Left ventricle myocardium superior (tissue), 1 donor: Measurements from ENCODE around the gene MGLL. TPM values are rescaled to one million over a fixed set of nuclear protein-coding genes. Genes with fewer than 3 reads are reported as not detected.
A peak's percentile ranks its signal among the peaks of the same experiment; 100 is the strongest.

Experiments used
- ATAC-seq: fragments of 200-7000 bp; cut with Tn5 transposase; one replicate; pipeline ENCODE4 v1.9.1; 2020; ENCODE audit warnings: mild to moderate bottlenecking, moderate library complexity
- DNase-seq: peaks from one replicate; pipeline ENCODE4 v3.0.0-alpha.2; 2020
- intact Hi-C: fragments of 100-400 bp; cut with micrococcal nuclease; formaldehyde crosslinking; loops from one replicate; pipeline ENCODE4 v1.11.0; 2022
- total RNA-seq: library from RNA; stranded (reverse); fragmentation: NEBNext Ultra II Directional; extraction: Animal tissue kit (Norgen Biotek cat#: 25700); gene quantifications from one replicate; pipeline ENCODE4 v1.2.1, GENCODE V29; 2021
- donor health status: DM: no; HTN: yes; CAD: no; lungs with severe emphysema.

The MGLL gene
- total RNA-seq, 1 donor from 2014 or later, result 94.3 TPM

DNA sequence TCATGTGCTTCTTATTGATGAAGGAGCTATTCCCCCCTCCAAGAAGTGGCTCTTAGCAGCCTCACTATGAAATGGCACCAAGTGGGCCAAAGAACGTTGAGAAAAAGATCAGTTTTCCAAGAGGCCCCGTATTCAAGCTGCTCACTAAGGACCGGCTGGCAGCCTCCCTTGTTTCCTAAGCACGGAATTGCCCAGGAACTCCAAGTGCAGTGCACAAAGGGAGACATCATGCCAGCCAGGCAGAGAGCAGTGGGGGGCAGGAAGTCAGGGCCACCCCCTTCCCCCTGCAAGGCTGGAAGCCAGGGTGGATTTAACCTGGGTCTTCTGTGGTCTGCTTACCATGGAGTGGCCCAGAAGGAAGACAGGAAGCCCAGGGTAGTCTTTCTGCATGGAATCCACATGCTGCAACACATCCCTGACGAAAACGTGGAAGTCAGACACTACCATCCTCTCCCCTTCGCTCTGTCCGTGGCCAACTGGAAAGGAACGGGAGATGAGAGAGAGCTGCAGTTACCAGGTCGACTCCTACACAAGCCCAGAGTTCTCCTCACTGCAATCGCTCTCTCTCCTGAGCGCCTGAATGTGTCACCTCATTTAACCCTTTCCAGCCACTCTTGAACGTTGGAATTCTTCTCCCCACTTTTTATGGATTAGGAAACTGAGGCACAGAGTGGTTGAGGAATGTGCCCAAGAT is 100.1 kb downstream of the MGLL start:
- DNase-seq (no peak), ATAC-seq (no peak)
- intact Hi-C loops, result no loop called here

DNA sequence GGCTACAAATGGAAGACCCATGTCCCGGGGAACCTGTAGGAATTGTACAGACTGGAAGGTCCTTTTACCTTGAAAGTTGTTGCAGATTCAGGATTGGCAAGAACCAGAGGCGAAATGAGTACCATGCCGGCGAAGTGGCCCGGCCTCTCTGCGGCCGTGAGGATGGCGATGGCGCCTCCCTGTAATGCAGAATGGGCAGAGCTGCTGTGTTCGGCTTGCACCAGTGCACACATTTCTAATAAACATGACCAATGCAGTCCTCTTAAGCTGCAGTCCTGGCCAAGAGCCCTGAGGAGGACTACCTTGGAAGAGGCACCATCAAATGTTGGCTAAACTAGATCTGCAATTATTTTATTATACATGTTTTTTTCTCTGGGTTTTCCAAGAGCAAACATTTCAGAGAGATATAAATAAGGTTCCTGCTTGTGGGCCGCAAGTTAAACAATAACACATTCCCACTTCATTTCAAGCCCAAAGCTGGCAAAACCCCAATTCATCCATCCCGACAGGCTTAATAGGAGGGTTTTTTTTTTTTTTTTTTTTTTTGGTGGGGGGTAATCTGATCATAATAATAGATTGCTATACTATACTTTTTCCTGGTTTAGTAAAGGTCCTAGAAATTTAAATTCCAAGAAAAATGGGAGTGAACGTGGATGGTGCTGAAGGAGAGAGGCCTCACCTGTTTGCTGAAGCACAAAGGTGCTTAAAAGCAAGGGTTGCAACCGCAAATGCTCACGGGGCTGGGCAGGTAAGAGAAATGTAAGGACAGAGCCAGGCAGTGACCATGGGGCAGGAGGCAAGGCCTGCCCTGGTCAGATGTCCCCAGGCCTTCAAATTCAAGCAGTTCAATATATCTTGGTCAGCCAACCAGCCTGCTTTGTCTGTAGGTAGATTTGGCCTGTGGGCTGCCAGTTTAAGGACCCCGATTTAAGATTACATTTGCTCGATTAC is 101.1 kb downstream of the MGLL start:
- ATAC-seq (no peak), DNase-seq (no peak)

DNA sequence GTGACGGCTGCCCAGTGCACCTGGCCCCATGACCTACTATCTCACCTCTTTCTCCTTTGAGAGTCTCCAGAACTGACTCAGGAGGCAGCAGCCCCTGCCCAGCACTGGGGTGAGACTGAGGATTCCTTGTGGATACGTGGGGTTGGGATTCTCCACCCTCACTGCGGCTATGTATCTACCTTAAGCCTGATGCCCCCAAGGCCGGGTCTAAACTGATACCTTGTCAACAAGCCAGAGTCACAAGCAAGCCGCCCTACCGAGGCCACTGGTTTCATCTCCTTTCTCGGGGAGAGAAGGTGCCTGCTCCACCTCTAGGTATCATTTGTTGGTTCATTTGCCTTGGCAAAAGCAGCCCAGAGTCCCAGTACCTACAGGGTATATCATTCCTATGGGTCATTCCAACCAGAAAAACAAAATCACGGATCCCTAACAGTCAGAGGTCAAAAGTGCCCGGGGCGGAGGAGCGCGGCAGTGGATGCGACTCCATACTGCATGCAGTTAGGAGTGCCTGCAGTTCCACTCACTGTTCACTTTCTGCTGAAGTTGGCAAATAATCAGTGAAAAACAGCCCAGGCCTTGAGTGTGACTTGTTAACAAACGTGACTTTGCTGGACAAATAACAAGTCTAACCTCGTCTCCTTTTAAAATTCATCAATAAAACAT is 102.0 kb downstream of the MGLL start:
- intact Hi-C loops, result no loop called here
- ATAC-seq (no peak), DNase-seq (no peak)

More for the DNA sequence above, 101.1 kb downstream of the MGLL start:
- intact Hi-C loops, result no loop called here

DNA sequence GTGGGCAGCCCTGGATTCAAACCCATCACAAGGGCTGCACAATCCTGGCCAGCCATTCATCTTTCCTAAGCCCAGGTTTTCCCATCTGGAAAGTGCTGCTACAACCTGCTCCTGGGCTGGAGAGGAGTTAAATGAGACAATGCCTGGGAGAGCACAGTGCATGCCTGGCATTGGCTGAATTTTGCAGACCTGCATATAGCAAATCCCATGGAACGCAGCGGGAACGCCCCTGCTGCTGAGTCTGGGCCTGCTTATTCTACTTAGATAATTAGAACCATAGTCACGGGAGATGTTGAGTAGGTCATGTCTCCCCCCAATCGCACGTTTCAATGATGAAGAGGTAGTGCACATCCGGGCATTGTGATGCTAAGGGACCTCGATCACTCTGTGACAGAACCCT is 102.9 kb downstream of the MGLL start:
- no peak for ATAC-seq
- no peak for DNase-seq
- intact Hi-C loops, result no loop called here

DNA sequence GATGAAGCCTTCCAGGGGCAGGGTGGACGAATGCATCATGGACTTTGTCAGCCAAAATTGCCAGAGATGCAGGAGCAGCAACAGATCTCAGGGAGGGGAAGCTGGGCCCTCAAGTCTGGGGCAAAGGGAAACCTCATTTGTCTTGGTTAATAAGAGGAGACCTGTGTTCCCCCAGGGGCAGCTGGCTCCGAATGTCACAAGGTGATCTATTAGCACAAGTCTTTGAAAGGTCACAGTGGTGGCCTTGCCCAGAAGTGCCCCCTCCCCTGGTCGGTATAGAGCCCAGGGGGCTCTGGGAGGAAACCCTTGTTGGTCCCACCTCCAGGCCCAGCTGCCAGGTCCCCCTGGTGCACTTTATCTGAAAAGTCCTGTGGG is 103.4 kb downstream of the MGLL start:
- DNase-seq (no peak), ATAC-seq (no peak)
- intact Hi-C loops, result no loop called here

DNA sequence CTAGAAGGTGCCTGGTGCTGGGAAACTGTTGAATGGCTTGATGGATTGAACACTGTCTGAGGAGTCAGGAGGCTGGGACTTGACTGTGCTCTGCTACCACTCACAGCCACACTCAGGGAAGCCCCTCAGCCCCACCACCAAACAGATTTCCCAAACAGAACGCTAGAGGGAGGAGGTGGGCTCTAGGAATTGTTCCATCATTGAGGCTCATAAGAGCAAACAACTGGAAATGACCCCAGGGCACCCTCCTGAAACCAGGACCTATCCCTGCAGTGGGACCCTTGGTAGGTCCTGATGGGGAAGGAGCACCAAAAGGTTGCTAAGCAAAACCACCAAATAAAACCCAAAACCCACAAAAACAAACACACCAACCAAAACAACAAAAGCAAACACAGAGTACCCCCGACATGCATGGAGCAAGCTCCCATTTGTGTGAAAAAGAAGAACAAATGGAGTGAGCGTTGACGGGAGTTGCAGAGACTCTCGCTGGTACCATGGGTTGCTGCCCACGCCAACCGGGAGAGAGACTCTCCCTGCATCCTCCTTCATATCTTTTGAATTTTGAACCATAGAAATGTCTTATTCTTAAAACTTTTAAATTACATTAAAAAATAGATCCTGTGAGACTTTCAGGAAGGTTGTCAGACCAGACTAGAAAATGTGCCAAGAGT is 103.9 kb downstream of the MGLL start:
- intact Hi-C loops, result no loop called here
- no peak for DNase-seq
- ATAC-seq, result no peak

DNA sequence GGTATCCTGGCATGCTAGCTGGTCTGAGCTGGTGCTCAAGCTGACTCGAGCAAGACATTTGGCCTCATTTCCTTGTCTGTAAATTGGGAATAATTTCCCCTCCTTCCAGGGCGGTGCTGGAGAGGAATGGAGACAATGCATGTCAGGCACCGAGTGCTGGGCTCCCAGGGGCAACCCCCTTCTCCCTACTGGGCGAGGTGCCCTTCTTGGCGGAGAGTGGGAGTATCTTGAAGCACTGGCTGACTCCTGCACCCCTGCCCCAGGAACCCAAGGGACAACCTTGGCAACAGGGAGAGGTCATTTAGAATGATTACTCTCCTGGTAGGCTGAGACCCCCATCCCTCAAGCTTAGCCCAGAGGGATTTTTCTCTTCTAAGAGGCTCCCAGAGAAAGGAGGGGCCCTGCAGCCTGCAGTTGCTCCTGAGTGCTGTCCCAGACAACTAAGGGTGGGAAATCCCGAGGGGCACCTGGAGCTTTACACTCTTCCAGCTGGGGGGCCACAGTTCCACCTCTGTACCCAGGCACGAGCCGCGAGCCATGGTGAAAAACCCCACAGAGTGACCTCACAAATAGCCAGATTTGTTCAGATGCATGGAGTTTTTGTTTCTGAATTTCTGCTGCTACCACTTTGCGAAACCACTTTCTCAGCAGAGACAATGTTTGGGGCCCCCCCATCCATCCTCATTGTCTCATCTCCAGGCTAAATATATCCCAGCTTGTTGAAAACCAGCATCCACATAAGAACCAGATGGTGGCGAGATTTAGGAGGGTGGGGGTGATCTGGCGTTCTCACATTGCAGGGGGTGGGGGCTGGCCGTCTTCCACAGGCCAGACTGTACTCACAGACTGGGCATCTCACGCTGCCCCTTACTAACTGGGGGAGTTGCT is 104.7 kb downstream of the MGLL start:
- intact Hi-C loops, result no loop called here
- DNase-seq (no peak), ATAC-seq (no peak)

DNA sequence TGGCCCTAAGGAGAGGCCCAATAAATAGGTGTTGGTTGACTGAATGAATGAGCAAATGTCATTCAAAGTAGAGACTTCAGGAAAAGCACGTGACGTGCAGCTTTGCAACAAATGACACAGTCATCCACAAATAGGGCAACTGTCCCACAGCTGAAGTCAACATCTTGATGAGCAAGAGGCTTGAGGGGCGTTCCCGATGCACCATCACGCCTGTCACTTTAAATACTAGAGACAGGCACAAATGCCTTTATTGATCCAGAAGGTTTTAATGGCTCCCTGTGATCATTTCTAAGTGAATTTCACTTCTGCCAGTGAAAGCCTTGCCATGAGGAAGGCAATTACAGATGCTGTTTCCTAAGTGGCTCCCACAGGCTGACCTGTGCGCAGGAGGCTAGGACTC is 105.9 kb downstream of the MGLL start:
- intact Hi-C loops, result no loop called here
- DNase-seq, result no peak
- no peak for ATAC-seq

DNA sequence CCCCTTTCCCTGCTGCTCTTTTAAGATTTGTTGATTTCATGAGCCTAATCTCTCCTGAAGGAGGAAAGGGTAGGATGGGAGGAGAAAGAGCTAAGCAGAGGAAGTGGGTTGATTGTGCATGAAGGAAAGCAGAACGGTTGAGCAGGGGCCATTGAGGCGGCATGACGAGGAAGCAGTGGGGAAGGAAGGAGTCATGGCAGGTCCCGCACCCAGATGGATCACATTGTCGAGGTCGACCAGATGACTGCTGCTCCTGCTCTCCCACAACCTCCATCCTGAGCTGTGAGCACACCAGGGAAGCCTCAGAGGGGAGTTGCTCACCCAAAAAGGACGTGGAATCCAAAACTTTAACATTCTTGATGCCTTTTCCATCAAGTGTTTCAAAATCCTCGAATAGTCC is 106.8 kb downstream of the MGLL start:
- no peak for ATAC-seq
- no peak for DNase-seq
- intact Hi-C loops, result no loop called here

DNA sequence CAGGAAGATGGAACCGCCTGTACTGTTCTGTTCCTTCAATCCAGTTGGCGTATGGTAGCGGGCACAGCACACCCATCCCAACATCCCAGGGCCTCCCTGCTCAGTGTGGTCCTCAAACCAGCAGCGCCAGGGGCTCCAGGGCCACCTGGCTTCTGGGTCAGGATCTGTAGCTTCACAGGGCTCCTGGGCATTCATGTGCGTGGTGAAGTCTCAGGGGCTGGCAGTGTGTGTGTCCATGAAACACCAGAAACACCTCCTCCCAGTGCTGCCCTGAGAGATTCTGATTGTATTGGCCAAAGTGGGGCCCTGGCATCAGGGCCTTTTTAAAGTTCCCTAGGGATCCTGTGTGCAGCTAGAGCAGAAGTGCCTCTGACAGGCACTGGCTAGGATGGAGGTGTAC is 107.4 kb downstream of the MGLL start:
- ATAC-seq (no peak), DNase-seq (no peak)
- intact Hi-C loops, result no loop called here

DNA sequence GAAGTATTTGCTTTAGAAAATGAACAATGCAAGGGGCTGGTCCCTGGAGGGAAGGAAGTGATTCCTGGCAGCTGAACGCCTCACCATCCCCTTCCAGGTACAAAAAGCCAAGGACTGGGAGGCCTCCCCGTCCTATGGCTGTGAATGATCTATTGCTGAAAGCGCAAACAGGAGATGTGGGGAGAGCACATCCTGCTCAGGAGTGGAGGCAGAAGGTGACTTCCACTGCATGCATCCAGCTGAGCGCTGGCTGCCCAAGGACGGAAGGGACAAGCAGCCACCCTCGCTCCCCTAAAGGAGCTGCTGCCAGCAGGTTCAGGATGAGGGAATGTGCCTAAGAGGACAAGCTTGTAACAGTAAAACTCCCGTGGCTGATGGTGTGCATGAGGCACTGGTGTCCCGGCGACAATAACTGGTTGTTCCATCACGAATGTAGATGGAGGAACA is 108.2 kb downstream of the MGLL start:
- intact Hi-C loops, result no loop called here
- ATAC-seq, result peak; percentile 60
- no peak for DNase-seq

DNA sequence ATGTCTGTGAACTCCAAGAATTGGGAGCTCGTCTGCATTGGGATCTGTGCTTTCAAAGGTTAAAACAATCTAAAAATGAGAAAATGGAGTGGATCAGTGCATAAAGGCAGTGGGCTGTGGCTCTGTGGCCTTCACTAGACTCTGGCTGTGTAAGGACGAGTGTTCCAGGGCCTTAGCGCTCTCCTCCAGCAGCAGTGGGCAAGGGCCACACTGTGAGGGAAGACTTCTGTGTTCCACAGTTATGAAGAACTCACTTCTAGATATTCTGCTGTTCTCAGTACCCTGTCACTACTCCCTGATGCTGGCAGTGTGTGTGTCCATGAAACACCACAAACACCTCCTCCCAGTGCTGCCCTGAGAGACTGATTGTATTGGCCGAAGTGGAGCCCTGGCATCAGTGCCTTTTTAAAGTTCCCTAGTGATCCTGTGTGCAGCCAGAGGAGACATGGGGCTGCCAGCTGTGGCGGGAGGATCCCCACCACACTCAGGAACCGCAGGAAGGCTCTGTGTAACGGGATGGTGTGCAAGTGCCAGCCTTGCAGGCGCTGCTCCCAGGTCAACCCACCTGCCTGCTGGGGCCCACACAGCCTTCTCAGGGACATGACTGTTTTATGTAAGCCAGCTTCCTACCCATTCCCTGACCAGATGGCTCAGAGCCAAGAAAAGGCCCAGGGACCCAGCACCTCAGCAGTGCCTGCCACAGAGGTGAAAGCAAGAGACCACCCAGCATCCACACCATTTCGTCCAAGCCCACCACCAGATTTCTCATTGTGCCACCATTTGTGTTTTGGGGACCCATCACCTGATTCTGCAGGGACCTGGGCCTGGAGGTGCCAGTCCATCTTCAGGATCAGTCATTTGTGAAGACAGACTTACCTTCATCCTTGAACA is 109.2 kb downstream of the MGLL start:
- DNase-seq, result no peak
- no peak for ATAC-seq
- intact Hi-C loops, result no loop called here

DNA sequence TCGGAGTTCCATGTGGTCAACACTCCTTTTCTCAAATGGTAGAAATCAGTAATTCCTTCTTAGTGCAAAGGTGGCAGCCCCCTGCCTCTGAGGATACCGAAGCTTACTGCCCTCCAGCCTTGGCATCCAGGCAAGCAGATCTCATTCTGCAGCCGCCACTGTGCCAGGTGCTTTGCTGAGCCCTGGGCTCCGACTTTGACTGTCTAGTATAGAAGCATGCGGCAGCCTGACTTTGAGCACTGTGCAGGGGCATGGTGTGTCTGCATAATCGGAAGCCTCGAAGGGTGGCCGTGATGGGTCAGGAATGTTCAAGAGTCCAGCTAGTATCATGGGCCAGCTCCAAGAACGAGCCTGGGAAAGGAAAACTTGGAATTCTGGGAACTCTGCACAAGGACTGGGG is 109.9 kb downstream of the MGLL start:
- intact Hi-C loops, result no loop called here
- no peak for ATAC-seq
- DNase-seq, result no peak

DNA sequence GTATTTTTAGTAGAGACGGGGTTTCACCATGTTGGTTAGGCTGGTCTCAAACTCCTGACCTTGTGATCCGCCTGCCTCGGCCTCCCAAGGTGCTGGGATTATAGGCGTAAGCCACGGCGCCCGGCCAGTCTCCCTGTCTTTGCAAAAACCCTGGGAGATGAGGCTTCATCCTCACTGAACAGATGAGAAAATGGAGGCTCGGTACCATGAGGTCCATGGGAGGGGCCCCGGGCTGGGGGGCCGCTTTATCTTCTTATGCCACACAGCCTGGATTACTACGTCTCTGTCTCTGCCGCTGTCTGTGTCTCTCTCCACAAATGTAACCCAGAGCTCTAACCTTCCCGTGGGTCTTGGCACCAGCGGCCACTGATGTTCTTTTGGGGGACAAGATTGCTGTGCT is 110.4 kb downstream of the MGLL start:
- intact Hi-C loops, result no loop called here
- DNase-seq (no peak), ATAC-seq (no peak)

DNA sequence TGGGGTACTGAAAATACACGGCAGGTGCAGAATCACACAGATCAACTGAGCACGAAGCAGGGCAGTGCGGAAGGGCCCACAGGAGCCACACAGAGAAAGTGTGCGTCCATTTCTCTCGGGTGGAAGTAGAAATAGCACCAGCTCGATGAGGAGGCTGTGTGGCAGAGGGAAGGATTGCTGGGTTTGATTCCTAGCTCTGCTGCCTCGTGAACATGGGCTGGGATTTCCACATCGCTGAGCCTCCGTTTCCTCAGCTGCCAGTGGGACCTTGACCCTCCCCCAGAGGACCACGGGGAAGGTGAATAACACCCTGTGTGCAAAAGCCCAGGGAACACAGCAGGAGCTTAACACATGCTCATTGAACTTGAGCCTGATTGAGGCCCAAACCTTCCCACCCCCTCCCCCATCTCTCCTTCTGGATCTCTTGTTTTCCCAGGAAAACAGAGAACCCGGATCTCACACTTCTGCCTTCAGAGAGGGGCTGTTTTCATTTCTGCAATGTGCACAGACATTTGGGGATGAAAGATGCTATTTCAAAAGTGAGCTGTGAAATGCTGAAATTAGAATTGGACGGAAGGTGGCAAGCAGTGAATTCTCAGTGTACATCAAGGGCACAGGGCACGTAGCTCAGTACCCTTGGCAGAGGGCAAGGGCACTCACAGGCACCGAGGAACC is 111.2 kb downstream of the MGLL start:
- intact Hi-C loops, result no loop called here
- ATAC-seq (no peak), DNase-seq (no peak)

DNA sequence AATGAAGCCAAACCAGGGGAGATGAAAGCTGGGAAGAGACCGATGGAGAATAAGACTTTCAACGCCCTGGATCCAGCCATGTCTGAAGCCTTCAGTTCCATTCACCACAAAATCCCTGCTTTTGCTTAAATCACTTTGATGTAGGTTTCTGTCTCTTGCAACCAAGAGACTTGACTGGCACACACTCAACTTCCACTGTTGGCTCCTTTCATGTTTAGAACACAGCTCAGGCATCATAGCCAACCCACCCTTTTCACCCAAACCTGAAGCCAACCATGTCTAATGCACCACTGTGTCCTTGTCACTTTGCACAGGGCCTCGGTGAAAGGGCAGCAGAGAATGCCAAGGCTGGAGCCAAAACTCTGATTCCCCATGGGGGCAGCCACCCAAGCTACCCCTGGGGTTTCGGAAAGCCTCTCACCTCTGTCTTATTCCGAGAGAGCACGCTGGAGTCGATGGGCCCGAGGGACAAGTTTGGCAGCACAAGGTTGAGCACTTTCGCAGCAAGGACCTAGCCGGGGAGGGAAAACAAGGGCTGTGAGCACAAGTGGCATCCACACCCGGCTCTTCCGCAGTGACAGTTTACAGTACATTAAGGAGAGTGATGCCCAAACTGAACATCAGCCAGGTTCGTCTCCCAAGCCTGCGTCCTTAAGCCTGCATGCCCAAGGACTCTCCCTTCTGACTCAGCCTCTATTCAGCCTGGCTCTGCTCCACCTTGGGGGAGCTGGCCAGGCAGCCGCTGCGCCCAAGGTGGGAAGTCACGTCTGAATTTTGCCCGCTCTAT is 112.0 kb downstream of the MGLL start:
- ATAC-seq (no peak), DNase-seq (no peak)

More for the DNA sequence above, 112.0 kb downstream of the MGLL start:
- intact Hi-C loops, result no loop called here
